ENCODE data around the gene TRHDE. TPM values are rescaled to one million over a fixed set of nuclear protein-coding genes. Genes with fewer than 3 reads are reported as not detected.
A peak's percentile ranks its signal among the peaks of the same experiment; 100 is the strongest.

Gene TRHDE
- total RNA-seq, 1 donor from 2014 or later: 12.5 TPM

GRCh38 chr12:72256725-72257124 is 15.4 kb upstream of the TRHDE start:
- no peak for DNase-seq
- intact Hi-C loops (cut with DNase I): no loop called here
- no peak overlapping the region for H3K27ac ChIP-seq
- TF ChIP-seq, protein P1, sequence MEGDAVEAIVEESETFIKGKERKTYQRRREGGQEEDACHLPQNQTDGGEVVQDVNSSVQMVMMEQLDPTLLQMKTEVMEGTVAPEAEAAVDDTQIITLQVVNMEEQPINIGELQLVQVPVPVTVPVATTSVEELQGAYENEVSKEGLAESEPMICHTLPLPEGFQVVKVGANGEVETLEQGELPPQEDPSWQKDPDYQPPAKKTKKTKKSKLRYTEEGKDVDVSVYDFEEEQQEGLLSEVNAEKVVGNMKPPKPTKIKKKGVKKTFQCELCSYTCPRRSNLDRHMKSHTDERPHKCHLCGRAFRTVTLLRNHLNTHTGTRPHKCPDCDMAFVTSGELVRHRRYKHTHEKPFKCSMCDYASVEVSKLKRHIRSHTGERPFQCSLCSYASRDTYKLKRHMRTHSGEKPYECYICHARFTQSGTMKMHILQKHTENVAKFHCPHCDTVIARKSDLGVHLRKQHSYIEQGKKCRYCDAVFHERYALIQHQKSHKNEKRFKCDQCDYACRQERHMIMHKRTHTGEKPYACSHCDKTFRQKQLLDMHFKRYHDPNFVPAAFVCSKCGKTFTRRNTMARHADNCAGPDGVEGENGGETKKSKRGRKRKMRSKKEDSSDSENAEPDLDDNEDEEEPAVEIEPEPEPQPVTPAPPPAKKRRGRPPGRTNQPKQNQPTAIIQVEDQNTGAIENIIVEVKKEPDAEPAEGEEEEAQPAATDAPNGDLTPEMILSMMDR (IDR thresholded peaks at IDR 0.05): no peak
- H3K4me3 ChIP-seq: no peak overlapping the region
- no peaks in the 10 kb centered on the region for H3K9me3 ChIP-seq
- no peaks in the 10 kb centered on the region for H3K27me3 ChIP-seq (ENCODE audit: low read depth)
- no peaks in the 10 kb centered on the region for H3K36me3 ChIP-seq
- no peaks in the 10 kb centered on the region for H3K4me1 ChIP-seq
- no peak for ATAC-seq

DNA sequence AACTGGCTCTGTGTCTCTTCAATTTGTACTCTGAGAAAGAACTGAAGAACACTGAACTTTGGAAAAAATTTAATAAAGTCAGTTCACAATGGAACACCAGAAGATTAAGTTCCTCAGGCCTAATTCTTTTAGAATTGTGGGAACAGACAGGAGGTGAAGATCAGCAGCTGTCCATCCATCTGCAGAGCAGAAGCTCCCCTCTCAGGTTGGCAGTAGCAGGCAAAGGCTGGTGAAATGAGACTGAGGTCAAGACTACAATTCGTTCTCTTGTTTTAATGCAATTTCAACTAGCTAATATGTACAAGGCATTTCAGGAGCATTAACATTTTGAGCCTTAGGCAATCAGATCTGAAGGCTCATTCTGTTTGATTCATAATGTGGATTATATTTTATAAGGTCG is 10.3 kb upstream of the TRHDE start:
- no peaks in the 10 kb centered on the region for H3K36me3 ChIP-seq
- ATAC-seq (no peak), DNase-seq (no peak)
- no peak overlapping the region for H3K4me3 ChIP-seq
- TF ChIP-seq, protein P1 (IDR thresholded peaks at IDR 0.05): no peak
- H3K27me3 ChIP-seq (ENCODE audit: low read depth): no peaks in the 10 kb centered on the region
- no peaks in the 10 kb centered on the region for H3K4me1 ChIP-seq
- intact Hi-C loops (cut with DNase I): no loop called here
- no peak overlapping the region for H3K27ac ChIP-seq
- no peaks in the 10 kb centered on the region for H3K9me3 ChIP-seq

DNA sequence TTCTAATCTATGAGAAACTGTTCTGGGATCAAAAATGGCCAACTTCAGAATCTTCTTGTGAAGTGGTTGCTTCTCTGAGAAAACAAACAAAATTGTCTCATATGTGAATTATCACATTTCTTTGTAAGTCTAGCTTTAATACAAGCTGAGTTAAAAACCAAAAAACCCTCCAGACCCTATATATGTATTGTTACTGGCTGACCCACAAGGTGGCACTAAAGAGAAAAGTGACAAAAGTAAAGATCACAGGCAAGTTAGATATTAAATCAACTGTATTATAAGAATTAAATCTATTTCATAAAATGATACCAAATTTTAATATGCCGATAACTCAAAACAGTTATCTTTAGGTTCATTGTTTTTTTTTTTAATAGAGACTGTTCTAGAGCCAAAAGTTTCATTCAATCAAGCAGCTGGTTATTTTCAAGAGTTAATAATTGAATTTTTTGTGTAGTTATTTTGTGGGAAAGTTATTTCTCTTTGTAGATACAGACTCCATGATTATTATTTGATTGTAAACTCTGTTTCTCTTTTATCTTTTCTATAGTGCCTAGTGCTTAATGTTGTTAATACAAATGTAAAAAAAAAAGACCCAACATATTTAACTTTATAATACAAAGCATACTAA is 7.5 kb upstream of the TRHDE start:
- intact Hi-C loops (cut with DNase I): no loop called here
- H3K4me1 ChIP-seq: no peaks in the 10 kb centered on the region
- DNase-seq (no peak), ATAC-seq (no peak)
- H3K9me3 ChIP-seq: no peaks in the 10 kb centered on the region
- TF ChIP-seq, protein P1 (IDR thresholded peaks at IDR 0.05): peak; percentile 22
- no peaks in the 10 kb centered on the region for H3K27me3 ChIP-seq (ENCODE audit: low read depth)
- H3K27ac ChIP-seq: no peak overlapping the region
- no peak overlapping the region for H3K4me3 ChIP-seq
- H3K36me3 ChIP-seq: no peaks in the 10 kb centered on the region

DNA sequence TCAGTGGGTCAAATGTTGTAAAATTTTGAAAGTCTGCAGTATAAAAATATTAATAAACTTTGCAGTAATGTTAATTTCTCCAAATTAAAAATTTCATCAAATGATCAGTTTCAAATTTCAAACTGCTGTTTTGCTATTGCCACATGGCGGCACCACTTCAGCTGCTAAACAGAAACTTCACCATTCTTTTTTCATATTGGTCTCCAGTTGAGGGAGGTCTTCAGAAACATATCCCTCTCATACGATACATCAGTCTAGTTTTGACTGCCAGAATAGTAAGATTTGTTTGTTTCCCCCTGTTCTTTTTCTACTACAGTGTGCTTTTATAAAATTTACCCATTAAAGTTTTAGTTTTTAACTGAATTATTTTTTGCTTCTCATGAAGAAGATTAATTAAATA is 4.2 kb upstream of the TRHDE start:
- ATAC-seq: no peak
- peaks cover 16% of the 10 kb centered on the region for H3K4me1 ChIP-seq
- no peak for DNase-seq
- H3K27me3 ChIP-seq (ENCODE audit: low read depth): peaks cover 13% of the 10 kb centered on the region
- H3K36me3 ChIP-seq: no peaks in the 10 kb centered on the region
- TF ChIP-seq, protein P1 (IDR thresholded peaks at IDR 0.05): no peak
- intact Hi-C loops (cut with DNase I): no loop called here
- no peak overlapping the region for H3K4me3 ChIP-seq
- H3K9me3 ChIP-seq: no peaks in the 10 kb centered on the region
- no peak overlapping the region for H3K27ac ChIP-seq

DNA sequence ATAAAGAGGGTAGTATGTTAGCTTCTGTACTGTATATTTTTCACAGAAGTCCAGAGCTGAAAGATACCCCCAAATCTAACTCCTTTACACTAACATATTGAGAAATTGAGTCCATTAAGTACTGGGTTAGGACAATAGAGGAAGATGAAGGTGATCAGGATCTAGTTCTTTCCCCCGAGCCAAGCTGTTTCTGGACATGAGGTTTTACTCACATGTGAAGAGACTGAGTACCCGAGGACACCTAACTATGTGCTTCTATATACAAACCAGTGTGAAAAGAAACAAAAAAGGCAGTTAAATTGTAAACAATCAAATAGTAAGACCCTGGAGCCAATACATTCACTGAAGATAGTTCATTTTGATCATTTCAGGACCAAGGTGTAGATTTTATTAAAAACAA is 3.8 kb upstream of the TRHDE start:
- Histone ChIP-seq H3K4me3 (no peak overlapping the region), H3K27me3 (ENCODE audit: low read depth) (peaks cover 17% of the 10 kb centered on the region), H3K9me3 (no peaks in the 10 kb centered on the region), H3K4me1 (peaks cover 20% of the 10 kb centered on the region), H3K36me3 (no peaks in the 10 kb centered on the region), H3K27ac (no peak overlapping the region)
- intact Hi-C loops (cut with DNase I): no loop called here
- no peak for DNase-seq
- TF ChIP-seq, protein P1 (IDR thresholded peaks at IDR 0.05): no peak
- no peak for ATAC-seq

Data from lower lobe of right lung (tissue), 2 donors.